Left renal pelvis (tissue), 4 donors: ENCODE data around the gene PTGIR. TPM values are rescaled to one million over a fixed set of nuclear protein-coding genes. Genes with fewer than 3 reads are reported as not detected.

Source experiments
- DNase-seq, 4 donors: peaks; one replicate each; pipeline ENCODE4 v3.0.0-alpha.2; 2013; ENCODE audit warnings: low read depth in 4 of 4, low spot score in 3 of 4
- polyA plus RNA-seq, 4 donors: library from polyadenylated mRNA; unstranded; fragments of 120-200 nt; gene quantifications; one replicate each; pipeline ENCODE4 v1.2.1, GENCODE V29; 2013; ENCODE audit not compliant: insufficient read length in 4 of 4

The PTGIR gene, protein sequence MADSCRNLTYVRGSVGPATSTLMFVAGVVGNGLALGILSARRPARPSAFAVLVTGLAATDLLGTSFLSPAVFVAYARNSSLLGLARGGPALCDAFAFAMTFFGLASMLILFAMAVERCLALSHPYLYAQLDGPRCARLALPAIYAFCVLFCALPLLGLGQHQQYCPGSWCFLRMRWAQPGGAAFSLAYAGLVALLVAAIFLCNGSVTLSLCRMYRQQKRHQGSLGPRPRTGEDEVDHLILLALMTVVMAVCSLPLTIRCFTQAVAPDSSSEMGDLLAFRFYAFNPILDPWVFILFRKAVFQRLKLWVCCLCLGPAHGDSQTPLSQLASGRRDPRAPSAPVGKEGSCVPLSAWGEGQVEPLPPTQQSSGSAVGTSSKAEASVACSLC
- polyA plus RNA-seq: 1 to 10 TPM; 1.5 to 2.7 (median 2.2) TPM

DNA sequence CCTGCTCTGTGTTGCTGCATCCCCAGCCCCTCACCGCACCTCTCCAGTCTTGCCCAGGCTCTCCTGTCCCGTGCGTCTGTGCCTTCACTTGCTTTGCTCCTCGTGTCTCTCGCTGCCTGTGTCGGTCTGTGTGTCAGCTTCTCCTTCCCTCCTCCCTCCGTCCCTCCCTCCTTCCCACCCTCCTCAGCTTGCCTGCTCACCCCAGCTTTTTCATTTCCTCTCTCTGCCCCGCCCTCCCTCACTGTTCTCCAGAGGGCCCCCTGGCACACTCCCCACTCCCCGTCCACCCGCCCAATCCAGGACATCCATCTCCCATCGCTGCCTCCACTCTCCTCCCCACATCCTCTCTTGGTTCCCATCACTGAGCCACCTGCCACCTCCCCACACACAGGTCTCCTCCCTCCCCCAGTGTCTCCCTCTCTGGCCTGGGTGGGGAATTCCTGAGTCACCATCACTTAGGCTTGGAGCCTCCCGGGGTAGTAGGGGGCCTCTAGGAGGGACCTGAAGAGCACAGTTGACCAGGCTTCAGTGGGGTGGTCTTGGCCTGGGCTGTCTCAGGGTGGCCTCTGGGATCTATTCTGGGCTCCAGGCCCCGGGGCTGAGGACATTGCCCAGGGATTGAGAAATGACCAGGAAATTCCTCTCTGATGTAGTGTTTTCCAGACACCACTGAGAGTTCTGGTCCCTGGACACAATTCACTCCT lies at the start of gene PTGIR:
Gene PTGIR (minus strand): TSS at position 132 of the 704 bp plus-strand sequence. CDS start 864 bp downstream, outside the sequence.
- no peak for DNase-seq

DNA sequence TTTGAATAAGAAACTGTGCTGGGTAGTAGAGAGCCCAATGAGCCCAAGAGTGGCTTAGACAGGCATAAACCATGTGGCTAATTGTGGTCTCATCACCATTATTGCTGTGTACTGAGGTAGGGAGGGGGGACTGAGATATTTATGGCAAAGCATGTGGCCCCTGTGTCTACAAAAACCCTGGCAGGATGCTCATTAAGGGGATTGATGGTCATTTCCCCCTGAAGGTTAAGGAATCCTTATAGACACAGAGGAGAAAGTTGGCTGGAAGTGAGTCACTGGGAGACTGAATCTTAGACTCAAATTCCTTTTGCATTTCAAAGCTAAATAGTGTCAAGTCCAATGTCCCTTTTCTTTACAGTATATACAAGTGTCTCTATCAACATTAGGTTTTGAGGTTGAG lies 45.9 kb upstream of the PTGIR start:
- no peak for DNase-seq

DNA sequence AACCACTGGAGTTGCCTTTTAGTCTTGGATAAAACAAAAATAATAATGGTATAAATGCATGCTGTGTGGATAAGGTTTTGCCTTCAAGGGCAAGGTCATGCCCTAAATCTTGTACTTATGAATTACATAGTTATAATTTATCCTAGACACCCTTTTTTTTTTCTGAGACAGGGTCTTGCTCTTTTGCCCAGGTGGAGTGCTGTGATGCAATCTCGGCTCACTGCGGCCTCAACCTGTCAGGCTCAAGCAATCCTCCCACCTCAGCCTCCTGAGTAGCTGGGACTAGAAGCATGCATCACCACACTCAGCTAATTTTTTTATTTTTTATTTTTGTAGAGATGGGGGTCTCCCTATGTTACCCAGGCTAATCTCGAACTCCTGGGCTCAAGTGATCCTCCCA lies 43.8 kb upstream of the PTGIR start:
- no peak for DNase-seq

DNA sequence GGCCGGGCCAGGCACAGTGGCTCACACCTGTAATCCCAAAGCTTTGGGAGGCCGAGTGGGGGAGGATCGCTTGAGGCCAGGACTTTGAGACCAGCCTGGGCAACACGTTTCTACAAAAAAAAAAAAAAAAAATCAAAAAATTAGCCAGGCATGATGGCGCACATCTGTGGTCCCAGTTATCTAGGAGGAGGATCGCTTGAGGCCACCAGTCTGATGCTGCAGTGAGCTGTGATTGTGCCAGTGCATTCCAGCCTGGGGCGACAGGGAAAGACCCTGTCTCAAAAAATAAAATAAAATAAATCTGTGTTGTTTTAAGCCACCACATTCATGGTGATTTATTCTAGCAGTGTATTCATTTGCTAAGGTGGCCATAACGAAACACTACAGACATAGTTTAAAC lies 40.2 kb upstream of the PTGIR start:
- DNase-seq: no peak

DNA sequence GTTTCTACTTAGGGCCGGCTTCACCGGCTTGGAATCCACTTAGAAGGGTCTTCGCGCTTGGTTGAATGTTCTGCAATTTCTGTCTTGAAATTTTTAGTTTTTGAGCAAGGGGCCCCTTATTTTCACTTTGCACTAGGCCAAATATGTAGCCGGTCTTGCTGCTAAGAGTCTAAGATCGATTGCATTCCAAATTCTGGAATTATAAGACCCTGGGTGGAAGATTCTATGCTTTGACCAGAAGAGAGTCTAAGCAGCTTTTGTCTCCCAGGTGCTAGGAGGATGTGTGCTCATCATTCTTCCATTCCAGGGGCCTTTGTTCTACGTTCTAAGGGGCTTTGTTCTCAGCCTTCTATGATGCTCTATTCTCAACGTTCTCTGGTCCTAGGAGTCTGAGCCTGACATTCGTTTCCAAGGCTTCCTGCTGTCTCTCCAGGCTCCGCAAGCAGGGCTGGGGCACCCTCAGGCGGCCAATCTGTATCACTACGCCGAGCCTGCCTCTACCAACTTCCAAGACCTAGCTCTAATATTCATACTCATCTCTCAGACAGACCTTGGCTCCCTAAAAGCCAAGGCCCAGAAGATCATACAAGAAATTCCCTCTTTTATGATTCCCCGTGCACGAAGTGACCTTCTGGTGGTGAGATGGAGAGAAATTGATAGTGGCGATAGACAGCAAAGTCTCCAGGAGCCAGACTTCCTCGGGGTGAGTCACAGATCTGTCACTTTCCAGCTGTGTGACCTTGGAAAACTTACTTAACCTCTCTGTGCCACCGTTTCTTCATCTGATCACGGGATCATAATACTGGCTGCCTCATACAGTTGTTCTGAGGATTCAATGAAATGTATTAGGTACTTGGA lies 37.1 kb upstream of the PTGIR start:
- peak in 3 of 4 donors; percentile 58 to 62 (median 60) for DNase-seq

DNA sequence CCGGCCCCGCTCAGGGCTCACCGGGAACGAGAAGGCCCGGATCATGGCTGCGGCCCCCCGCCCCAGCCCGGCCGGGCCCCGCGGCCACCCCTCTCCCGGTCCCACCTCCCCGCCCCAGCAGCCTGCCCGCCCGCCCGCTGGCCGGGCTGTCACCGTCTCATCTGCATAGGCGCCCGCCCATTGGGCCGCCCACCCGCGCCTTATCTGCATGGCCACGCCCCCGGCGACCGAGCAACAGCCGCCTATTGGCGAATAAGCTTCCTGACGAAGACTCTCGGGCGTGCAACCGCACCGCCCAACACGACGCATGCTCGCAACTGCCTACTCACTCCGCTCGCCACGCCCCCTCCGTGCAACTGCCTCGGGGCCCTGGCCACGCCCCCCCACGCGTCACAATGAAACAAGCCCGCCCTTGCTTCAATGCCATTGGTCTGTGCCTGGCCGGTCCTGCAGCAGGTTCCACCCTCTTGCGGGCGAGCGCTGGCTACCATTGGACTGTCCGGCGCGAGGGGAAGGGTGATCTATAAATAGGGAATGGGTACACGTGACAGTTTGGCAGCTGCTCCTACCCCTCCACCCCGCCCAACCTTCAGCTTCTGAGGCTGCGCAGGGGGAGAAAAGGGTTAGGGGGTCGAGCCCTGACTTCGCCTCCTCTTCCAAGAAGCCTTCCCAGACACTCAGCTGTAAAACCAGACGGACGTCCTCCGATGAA lies 36.3 kb upstream of the PTGIR start, which contains the start of gene DACT3:
Gene DACT3 (minus strand): TSS at position 163 of the 712 bp plus-strand sequence. CDS start 118 bp downstream, at position 45.
- peak; percentile 99 for DNase-seq

DNA sequence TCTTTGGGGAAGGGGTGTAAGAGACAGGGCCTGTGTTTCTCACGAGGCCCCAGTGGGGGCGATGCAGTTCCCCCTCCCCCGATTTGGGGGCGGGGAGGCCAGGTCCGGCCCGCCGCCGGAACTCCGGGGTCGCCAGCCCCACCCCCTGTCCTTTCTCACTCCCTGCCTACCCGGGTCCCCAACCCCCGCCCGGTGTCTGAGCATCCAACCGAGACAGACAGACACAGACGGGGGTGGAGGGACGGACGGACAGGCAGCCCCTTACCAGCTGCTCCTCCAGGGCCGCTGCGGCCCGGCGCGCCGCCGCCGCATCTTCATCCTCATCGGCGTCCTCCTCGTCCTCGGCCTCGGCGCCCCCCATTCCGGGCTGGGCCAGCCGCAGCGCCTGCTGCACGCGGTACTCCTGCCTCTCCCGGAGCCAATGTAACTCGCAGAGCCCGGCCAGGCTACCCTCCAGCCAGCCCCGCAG lies 35.7 kb upstream of the PTGIR start:
- DNase-seq: no peak

DNA sequence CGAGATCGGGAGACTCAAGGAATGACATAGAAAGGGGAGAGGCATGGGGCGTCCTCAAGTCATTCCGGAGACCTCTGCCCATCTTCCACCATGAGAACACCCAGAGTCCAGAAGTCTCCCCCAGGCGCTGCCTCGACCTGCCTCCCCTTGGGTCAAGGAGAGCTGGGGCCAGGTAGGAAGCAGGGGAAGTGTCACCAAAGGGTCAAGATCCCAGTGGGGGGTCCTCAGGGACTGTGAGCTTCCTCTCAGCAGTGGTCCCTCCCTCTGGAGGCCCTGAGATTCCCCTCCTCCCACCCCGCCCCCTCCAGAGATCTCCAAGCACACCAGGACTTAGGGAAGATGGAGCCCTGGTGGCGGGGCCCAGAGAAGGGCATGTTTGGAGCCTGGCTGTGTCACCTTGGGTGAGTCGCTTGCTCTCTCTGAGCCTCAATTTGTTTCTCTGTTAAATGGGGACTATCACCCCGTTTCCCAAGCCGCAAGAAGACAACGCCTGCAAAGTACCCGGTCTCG lies 35.2 kb upstream of the PTGIR start:
- DNase-seq: peak in 2 of 4 donors; percentile 44 to 59

DNA sequence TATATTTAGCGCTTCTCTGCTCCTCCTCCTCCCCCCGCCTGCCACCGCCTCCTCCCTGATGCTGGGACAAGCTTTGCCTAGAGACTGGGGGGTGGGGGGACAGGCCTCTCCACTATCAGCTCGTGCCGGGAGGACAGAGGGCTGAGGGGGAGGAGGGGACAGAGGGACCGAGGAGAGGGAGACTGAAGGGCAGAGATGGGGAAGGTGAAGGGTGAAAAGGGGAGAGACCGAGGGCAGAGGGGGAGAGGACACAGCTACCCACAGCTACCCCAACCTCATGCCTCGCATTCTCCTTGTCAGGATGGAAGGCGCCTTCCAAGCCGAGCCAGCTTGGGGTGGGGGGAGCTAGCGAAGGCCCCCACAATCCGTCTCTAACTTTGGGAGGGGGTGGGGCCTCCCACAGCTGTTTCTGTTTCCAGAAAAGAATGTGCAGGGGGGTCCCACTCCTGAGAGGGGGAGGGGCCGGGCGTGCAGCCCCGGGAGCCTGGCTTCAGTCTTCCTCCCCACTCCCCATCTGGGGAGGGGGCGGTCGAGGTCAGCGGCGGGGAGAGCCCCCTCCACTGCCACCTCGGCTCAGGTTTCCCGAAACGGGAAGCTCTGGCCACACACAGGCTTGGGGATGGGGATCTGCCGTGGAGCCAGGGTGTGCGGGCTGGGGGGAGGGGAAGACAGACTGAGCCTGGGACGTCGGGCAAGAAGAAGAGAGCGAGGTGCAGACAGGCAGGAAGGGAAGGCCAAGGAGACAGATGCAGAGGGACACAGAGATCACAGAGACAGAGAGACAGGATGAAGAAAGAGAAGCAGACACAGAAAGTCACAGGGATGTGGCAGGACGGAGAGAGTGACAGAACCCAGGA lies 34.5 kb upstream of the PTGIR start:
- DNase-seq: peak in 3 of 4 donors; percentile 36 to 63 (median 40)

DNA sequence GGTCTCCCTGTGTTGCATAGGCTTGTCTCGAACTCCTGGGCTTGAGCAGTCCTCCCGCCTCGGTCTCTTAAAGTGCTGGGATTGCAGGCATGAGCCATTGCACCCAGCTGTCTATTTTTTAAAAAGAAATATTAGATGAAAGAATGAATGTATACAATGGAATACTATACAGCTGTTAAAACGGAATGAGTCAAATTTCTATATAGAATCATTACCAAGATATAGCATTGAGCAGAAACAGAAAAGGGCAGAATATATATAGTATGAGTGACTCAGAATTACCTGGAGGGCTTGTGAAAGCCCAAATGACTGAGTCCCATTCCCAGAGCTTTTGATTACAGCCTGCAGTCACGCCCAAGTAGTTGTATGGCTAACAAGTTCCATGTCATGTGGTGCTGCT lies 31.7 kb upstream of the PTGIR start:
- no peak for DNase-seq

DNA sequence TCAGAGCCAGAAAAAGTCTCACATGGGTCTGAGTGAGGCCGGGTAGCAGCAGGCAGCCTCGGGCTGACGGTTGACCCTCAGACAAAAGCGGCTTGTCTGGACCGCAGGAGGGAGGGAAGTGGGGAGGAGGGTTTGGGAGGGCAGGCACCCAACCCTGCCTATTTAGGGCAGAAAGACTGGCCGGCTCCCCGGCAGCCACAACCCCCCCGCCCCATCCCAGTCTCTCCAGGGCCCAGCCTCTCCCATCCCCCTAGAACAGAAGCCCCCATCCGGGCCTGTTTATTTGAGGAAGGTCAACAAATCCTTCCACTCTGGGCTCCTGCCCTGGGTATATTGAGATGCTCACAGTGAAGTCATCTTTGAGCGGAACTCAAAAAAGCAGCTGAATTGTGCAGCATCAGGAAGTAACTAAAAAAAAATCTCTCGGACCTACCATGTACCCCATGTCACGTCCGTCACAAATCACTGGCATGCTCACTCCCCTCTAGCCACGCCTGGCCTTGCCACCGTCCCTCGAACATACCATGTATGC lies 29.8 kb upstream of the PTGIR start:
- no peak for DNase-seq

DNA sequence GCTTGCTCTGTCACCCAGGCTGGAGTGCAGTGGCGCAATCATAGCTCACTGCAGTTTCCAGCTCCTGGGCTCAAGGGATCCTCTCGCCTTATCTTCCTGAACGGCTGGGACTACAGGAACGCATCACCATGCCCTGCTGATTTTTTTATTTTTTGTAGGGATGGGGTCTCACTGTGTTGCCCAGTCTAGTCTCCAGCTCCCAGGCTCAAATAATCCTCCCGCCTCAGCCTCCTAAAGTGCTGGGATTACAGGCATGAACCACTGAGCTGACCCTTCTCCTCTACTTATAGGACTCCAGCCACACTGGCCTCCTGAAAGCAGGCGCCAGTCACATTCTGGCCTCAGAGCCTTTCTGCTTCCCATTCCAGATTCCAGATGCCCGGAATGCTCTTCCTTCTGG lies 25.6 kb upstream of the PTGIR start:
- no peak for DNase-seq

DNA sequence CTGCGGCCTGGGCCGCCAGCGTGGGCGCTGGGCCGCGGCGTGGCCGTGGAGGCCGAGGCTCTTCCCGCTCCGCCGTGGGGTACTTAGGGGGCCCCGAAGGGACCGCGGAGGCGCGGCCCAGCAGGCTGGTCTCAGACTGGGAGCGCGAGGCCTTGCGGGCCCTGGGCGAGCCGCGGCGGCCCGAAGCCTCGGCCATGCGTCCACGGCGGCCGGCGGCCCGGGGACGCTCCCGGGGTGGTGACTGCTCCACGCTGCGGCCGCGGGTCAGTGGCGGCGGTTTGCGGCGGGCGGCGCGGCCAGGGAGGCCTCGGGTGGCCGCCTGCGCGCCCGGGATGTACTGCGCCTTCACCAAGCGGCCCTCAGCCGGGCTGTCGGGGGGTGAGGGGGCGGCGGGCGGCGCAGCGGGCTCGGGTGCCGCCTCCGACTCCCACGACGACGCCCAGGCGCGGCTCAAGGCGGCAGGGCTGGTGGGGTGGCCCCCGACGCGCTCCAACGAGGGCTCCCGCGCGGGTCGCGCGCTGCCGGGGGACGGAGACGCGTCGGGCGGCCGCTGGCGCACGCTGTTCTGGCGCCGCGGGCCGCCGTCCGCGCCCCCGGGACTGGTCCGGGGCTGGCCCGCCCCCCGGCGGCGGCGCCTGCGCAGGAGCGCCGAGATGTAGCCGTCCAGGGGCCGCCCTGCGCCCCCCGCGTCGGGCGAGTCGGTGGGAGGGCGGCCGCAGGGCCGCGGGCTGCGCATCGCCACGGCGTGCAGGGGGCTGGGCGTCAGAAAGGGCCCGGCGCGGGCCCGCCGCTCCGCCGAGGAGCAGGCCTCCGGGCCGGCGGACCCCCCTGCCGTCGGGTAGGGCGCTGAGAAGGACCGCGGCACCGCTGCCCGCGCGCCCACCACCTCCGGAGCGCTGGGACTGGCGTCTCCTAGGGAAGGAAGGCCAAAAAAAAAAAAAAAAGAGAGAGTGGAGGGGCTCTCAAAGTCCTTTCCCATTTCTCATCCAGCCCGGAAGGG lies 24.4 kb upstream of the PTGIR start:
- no peak for DNase-seq

DNA sequence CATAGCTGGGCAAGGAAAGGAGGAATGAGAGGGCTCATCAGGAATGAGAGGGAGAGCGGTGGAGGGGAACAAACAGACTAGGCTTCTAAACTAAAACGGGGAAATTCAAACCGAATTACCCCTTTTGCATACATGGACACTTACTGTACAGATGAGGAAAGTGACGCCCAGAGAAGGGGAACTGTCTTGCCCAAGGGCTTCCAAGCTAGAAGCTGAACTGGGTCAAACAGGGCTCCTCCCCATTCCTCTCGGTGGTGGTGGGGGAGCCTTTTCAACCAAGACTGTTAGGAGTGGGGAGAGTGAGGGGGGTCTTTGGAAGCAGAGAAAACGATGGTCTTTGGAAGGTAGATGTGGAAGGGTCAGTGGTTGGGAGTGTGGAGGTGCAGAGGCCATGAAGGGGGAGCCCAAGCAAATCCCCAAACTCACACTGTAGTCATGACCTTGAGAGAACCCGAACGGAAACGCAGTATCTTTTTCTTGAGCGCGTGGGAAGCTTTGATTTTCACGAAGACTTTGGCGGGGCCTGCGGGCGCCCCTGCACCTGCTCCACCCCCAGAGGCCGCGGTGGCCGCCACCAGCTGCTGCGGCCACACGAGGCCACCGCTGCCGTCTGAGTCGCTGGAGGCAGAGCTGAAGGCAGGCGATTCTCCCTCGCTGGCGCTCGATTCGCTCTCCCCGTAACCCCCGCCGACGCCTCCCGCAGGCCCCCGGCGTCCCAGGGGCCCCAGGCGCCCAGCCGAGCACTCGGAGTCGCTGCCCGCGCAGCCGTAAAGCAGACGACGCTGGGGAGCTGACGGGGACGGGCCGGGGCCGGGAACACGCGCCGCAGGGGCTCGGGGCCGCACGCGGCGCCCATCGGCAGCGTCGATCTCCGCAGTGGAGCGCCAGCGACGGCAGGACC lies 23.4 kb upstream of the PTGIR start:
- DNase-seq: no peak

DNA sequence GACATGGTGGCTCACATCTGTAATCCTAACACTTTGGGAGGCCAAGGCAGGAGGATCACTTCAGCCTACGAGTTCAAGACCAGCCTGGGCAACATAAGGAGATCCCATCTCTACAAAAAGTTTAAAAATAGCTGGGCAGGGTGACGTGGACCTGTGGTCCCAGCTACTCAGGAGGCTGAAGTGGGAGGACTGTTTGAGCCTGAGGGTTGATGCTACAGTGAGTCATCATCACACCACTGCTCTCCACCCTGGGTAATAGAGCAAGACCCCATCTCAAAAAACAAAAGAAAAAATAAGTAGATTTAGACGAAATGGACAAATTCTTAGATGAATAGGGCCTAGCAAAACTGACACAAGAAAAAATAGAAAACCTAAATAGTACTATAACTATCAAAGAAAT lies 21.5 kb upstream of the PTGIR start:
- no peak for DNase-seq

DNA sequence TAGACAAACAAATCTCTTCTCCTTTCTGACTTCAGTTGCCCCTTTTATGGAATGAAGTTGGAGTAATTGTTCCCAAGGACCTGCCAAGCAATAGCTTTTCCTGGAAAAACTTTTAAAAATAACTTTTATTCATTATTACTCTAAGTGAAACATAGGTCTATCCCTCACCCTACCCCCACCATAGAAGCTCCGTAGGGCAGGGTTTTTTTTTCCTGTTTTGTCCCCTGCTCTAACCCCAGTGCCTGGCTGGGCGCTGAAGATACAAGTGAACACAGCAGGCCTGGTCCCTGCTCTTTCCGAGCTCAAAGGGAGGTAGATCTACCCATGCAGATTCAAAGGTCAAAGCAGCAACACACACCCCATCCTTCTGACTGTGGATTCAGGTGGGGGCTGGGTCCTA lies 19.8 kb upstream of the PTGIR start:
- DNase-seq: no peak
